HG02852 (cell line): Measurements from ENCODE around the gene ARRB1.

Experiments used
- ATAC-seq: cut with Tn5 transposase; IDR thresholded peaks from one replicate; pipeline ENCODE4 v1.9.1; 2021; ENCODE audit warnings: mild to moderate bottlenecking, moderate library complexity; ENCODE audit not compliant: unreplicated experiment

ARRB1 gene

DNA sequence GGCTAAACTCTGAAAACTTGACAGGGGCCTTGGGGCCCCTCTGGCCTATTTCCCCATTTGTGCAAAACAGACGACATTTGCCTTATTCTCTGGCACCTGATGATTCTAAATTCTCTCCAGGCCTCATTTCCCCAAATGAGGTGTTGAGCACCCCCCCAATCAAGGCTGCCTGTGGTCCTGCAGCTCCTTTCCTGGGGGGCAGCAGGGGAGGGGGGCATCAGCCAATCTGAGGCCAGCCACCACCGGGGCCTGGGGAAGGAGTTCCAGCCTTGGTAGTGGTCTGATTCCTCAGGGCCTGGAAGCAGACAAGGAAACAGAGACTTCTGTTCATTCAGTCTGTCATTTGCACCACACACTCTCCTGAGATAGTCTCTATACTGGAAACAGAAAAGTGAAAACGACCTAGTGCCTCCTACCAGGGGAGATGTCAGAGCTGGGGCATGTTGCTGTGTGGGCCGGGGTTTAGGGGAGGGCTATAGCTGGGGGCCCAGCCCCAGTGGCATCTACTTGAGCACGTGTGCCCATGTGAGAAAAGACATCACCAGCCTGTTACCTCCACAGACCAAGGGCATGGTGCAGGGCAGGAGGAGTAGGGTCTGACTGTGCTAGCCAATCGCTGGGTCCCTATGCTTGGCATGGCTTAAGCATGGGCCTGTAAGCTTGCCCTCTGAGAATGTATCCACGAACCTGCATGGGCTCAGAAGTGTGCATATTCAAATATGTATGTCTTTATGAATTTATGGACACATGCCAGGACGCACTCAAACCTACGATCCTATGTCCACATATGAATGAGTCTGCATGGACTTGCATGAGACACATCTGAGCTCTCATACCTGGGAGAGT, 112.6 kb downstream of the ARRB1 start:
- ATAC-seq: no peak

DNA sequence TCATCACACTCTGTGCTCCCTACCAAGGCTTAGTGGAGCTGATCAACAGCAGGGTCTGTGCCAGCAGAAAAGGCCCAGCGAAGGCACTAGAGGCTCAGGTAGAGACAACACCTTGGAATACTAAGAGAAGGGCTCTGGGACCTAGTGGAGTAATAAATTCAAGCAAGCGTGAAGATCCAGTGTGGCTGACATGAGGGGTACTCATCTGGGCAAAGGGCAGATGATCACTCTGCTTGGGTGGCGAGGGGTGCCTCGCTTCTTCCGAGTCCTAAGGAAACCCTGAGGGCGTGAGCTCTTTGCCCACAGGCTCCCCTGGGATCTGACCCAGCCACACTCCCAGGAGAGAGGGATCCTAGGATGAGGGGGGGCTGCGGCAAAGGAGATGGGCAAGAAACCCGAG, 114.4 kb downstream of the ARRB1 start:
- no peak for ATAC-seq

DNA sequence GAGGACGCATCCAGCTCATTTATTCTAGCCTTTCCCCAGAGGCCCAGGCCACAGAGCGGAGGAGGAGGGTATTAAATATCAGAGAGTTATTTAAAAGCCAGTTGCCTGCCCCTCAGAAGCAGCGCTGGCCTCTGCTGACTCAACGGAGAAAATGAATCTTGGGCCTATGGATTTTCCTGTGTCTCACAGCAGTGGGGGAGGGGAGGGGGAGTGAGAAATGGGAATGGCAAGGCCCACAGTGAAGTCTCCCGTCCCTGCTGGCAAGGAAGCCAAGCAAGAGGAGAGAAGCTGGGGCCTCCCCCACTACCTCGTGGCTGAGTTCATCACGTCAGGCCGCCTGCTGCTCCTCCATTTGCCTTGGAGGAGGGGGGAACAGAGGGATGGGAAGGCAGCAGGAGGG, 115.4 kb downstream of the ARRB1 start:
- no peak for ATAC-seq

DNA sequence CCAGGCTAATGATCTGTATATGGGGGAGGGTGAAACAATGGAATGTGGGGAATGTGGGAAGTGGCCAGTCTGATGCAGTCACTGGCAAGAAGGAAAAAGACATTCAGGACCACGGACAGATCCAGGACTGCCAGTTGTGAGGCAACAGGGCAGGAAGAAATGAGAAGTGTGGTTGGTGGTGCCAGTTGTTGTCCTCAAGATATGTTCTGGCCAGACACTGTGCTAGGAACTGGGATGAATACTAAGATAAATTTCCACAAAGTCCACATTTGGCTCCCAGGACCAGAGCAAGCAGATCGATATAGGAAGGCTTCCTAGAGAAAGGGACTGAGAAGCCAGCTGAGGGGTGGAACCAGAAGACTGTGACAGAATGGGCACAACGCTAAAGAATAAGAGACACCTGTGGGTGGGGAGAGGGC, 117.7 kb downstream of the ARRB1 start:
- no peak for ATAC-seq

DNA sequence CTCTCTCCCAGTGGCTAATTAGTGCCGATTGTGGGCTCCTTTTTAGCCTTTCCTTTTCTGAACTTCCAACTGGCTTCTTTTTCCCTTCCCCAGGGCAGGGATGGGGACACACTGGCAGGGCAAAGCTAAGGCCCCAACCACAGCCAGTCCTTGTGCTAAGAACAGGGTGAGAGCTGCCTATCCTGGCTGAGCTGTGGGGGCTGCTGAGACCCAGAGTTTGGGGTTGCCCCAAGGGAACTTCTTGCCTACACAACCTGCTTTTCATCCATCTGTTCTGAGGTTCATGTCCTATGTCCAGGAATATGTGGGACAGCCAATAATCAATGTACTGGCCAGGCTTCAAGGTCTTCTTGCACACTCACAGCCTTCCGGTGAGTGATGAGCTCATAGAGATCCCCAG, 120.8 kb downstream of the ARRB1 start:
- no peak for ATAC-seq

DNA sequence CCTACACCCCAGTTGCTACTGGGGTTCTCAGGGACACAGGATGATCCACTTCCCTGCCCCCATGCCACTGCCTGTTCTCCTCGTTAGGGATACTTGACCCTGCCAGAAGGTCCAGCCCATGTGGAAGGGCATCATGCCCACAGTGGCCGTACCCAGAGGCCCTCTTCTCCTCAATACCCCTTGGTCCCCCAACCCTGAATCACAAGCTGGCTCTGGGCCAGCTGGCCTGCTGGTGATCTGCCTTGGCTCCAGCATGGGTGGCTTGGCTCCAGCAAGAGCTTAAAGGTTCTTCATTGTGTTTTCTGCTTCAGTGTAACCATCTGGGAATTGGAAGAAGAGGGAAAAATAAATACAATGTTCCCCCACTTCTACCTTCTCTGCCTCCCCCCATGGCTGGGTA, 122.0 kb downstream of the ARRB1 start:
- no peak for ATAC-seq

DNA sequence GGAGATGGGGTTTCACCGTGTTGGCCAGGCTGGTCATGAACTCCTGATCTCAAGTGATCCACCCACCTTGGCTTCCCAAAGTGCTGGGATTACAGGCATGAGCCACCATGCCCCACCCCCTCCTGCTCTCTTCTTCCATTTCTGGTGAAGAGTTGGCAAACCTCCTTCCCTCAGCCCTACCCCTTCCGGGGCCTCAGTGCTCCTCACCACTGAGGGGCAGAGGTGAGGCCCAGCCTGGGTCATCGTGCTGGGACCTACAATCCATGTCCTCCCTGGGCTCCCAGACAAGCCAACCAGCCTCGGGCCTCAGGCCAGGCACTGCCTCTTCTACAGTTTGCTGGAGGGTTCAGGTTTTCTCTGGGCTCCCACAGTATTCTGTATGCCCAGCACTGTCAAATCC, 125.7 kb downstream of the ARRB1 start:
- ATAC-seq: no peak

DNA sequence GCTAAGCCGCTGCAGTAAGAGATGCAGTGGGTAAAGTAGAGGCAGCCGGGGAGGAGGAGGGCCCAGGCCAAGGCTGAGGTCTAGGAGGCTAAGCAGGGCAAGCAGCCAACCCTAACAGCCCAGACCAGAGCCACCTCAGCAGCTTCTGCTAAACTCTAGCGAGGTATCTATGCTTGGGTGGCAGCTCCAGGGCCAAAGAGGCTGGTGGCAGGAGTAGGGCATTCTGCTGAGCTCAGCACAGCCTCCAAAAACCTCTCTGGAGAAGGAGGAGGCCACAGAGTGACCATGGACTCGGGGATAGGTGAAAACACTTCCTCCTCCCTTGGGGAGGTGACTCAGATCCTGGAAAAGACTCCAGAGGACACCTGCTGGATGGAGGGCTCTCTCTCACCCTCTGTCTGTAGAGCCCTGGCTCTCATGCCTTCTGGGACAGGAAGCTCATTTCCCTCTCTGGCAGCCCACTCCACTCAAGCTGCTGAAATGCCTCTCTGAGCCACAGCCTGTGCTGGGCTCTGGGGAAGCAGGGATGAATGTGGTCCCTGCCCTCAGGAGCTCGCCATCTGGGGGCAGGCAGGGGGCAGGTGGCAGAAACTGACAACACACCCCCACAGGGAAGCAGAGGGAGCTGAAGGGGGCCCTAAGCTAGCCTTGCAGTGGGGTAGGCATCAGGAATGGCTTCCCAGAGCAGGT, 127.4 kb downstream of the ARRB1 start:
- no peak for ATAC-seq

DNA sequence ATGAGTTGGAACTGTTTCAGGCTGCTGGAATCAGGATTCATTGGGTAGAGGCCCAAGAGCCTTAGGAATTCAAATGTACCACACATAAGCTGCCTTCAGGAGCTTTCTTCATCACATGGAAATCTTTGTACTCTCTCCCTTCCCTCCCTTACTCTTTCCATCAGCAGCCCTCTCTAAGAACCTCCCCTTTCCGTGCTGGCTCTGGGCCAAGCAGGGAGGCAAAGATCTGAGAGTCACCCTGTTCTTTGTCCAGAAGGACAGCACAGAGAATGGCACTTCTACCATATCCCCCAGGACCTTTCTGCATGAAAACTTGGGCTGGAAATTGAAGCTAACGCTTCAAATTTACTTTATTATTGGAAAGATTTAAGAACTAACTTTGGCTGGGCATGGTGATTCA, 131.6 kb downstream of the ARRB1 start:
- no peak for ATAC-seq

DNA sequence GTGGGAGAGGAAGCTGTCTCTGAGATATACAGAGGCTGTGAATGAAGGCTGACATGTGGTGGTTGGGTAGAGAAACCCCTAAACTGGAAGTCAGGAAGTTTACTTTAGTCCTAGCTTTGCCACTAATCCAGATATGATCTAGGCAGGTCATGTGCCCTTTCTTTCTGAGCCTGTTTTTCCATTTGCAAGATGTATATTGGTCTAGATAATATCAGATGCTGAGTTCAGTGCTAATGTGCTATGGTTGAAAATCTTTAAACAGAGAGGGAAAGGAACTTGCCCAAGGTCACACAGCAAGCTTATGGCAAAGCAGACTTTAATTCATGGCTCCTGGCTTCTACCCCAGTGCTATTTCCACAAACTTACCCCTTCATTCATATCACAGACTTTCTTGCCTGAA, 136.6 kb downstream of the ARRB1 start:
- ATAC-seq: no peak

DNA sequence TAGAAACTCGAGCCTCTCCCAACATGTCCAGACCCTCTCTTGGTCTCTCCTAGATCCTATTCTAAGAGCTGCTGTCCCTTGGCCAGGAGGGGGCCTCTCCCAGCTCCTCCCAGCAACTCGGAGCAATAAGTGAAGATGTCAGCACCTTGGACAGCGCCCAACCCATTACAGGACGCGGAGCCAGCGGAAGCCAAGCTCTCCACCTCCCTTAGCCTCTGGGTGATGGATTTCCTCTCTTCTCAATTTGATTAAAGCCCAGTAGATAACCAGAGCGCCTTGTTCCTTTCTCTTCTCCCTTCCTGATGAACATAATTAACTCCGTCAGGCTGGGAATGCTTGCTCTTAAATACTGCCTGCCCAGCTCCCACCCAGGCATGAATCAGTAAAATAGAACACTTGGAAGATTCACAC, 137.0 kb downstream of the ARRB1 start:
- no peak for ATAC-seq
